ENCODE results near the gene CLCN1.

GRCh38 chr7:143375298-143376034 is 59.6 kb downstream of the CLCN1 start:
- TF ChIP-seq CTCF (conservative IDR thresholded peaks at IDR 0.05 in 1 of 2, IDR thresholded peaks at IDR 0.05 in 1 of 2; ENCODE audit: low read depth in 1 of 2, low read length in 2 of 2) (no peak), EZH2 (IDR thresholded peaks at IDR 0.05; ENCODE audit: low read length, missing control alignments) (no peak)

All from fibroblast of lung (primary cell).